GM18951 (cell line): ENCODE data around the gene DOCK11.

Experiments
- POLR2A ChIP-seq: IDR thresholded peaks from 4 replicates; pipeline ENCODE4 v1.6.1; 2011; ENCODE audit warnings: mild to moderate bottlenecking; ENCODE audit not compliant: insufficient read length, insufficient read depth; ENCODE audit errors: extremely low read depth
- in situ Hi-C: fragments of 300-500 bp; cut with MboI; formaldehyde crosslinking; loops from one replicate; pipeline ENCODE4 v1.12.0; 2022; ENCODE audit warnings: low sequenced_read_pairs, mixed read lengths, inconsistent platforms; ENCODE audit not compliant: unreplicated experiment

Gene DOCK11

DNA sequence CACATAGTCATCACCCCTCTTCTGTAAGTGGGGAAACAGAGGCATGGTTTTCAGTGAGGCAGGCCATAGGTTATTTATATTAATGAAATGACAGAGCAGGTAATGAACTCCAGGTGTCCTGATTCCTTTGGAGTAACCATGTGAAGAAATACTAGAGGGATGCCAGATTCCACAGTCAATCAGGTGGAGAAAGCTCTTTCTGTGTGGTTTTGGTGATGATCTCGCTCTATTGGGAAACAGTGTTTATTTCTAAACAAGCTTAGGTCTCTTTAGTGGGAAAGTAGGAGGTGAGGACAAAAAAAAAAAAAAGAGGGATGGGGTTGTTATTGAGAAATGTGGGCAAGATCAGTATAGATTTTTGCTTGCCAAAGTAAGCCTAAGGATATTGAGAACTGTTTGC, 12.2 kb downstream of the DOCK11 start:
- in situ Hi-C loops = no loop called here
- no peak for TF ChIP-seq POLR2A

DNA sequence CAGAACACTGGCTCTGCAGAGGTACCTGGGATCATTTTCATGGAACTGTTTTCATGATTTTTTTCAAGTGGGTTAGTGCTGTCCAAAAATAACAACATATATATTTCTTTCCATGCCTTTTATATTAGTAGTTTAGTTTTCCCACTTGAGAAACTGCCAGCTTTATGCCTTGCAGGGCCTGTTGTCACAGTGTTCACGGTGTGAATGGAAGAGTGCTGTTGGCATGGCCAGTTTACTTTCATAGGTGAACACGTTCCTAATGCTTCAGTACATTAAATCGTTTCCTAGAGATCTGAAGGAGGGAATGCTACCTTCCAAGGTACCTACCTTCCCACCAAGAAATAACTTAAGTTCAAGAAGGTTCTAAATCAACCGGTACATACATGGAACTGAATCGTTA, 12.6 kb downstream of the DOCK11 start:
- no peak for TF ChIP-seq POLR2A
- in situ Hi-C loops = no loop called here

DNA sequence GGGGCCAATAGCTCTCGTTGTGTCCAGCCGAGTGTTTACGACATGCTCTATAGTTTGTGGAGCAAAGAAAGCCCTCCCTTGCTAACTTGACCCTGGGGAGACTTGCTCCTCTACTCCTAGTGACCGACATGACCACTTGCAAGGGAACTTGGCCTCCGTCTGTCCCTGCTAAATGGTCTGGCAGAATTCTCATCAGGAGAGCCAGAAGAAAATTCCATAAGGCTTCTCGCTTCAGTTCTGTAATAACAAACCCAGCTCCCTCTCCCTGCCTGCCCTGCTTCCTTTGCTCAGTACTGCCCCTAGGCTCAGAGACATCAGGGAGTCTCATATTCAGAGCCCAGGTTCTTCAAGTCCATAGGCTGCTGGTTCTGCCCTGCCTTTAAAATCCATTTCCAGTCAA, 13.0 kb downstream of the DOCK11 start:
- no peak for TF ChIP-seq POLR2A
- in situ Hi-C loops = no loop called here

DNA sequence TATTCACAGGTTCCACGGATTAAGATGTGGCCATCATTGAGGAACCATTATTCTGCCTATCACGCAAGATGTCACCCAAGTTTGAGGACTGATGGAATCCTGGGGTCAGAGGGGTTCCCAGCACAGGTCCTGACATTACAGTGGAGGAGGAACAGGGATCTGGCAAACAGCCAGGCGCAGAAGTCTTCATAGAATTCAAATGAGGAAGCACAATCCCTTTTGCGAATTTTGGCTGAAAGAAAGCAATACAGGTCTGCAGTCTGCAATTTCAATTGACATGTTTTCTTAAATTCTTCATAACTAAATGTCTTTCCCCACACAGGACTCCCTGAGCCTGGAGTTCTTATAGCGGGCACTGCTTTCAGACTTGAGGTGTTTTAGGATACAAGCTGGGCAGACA, 14.5 kb downstream of the DOCK11 start:
- TF ChIP-seq POLR2A = no peak
- in situ Hi-C loops = no loop called here

DNA sequence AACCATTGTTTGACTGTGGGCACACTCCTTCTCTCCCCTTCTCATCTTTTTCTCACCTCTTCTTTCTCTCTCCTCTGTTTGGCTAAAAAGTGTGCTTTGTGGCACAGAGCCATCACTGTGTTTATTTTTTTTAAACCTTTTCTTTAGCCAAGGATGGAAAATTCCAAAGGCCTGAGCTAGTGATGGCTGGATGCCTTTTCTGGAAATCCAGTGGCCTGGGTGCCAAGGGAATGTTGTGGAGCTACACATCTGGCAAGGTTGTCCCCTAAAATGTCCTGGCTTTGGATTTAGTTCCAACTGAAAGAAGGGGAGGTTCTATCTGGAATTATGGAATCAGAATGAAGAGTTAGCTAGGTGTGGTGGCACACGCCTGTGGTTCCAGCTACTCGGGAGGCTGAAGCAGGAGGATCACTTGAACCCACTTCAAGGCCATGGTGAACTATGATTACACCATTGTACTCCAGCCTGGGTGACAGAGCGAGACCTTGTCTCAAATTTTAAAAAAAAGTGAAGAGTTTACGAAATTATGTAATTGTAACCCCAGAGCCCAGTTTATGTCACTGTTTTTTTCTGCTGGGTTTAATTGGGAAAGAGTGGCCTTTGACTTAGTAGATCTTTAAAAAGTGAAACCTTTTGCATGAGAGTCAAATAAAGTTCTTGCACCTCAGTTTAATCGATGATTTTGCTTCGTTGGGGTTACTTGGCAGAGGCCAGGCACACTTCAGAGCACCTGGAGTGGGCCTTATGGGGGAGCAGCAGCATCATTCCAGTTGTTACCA, 17.7 kb downstream of the DOCK11 start:
- in situ Hi-C loops = no loop called here
- TF ChIP-seq POLR2A = no peak

DNA sequence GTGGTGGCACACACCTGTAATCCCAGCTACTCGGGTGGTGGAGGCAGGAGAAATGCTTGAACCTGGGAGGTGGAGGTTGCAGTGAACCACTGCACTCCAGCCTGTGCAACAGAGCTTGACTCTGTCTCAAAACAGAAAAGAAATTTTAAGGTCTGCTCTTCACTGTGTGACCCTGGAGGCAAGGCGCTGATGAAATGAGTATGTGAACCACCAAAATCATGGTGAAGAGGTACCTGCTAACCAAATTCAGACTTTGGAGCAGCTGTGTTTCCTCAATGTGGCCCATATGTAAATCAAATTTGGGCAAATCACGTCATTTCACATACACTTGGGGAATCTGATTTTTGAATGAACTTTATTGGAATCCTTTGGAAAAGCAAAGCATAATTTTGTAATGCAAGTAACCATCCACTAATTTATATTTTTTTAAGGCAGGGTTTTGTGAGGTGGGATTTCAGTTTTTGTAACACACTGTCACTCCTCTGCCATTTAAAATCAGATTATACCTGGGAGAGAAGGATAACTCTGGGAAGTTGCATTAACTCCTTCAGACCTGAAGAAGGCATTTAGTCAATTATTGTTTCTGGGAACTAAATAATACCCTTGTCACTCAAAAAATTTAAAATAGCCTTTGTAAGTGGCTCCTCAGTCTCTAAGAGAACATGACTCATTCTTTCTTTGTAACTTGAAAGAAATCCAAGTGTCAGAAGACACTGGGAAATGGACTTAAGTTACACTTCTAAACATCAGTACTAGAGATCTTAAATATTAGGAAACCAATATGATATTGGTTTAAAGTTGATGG, 24.0 kb downstream of the DOCK11 start:
- in situ Hi-C loops = no loop called here
- TF ChIP-seq POLR2A = no peak

DNA sequence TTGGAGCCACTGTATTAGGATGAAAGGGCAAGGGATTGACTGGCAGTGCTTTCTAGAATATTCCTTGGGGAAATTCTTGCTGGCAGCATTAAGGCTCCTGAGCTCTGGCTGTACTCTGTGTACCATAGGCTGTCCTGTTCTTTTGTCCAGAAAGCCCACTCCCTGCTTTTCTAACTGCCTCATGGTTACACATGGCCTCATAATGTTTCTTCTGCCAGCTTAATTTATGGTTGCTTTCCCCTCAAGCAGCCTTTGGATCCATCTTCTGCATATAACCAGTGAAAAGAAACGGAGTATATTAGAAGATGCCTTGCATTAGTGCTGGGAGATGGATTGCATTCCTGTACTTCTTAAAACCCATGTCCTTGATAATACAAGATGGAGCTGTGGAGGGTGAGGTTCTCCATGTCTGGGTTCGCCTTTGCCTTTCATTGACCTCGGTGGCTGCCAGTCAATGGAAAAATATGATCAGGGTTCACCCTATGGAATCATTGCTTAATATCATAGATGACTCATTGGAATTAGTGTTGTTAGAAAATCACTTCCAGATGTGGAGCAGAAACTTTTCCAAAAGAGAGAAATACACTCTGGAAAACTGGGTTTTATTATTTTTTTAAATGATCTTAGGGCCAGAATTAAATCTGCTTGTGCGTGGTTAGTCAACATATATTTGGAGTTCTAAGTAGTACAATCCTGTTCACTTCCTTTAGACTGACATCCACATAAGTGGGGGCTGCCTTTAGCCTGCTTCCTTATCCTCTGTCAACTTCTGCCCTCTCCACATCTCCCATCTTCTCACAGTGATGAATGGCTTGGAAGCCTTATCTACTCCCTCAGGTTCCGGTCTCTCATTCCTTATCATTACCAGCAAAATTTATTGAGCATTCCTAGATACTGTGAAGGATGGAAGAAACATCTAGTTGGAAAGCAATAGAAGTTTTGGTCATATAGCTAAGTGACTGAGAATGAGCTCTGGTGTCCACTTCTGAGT, 24.9 kb downstream of the DOCK11 start:
- in situ Hi-C loops = no loop called here
- no peak for TF ChIP-seq POLR2A

DNA sequence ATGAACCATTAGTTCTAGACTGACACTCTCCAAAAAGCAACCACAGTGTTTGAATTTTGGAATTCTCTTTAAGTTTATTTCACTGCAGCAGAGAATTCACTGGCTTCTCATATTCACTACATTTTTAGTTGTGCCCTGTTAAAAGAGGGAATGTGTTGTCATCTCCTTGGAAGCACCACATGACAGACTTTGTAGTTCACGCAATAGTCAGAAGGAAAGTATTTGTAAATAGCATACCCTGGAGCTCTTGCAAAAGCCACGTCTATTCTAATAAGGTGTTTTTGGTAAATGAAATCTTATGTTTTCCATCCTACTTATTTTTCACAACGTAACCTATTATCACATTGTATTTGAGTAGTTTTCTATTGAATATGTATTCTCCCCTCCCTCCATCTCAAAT, 25.8 kb downstream of the DOCK11 start:
- in situ Hi-C loops = no loop called here
- TF ChIP-seq POLR2A = no peak

DNA sequence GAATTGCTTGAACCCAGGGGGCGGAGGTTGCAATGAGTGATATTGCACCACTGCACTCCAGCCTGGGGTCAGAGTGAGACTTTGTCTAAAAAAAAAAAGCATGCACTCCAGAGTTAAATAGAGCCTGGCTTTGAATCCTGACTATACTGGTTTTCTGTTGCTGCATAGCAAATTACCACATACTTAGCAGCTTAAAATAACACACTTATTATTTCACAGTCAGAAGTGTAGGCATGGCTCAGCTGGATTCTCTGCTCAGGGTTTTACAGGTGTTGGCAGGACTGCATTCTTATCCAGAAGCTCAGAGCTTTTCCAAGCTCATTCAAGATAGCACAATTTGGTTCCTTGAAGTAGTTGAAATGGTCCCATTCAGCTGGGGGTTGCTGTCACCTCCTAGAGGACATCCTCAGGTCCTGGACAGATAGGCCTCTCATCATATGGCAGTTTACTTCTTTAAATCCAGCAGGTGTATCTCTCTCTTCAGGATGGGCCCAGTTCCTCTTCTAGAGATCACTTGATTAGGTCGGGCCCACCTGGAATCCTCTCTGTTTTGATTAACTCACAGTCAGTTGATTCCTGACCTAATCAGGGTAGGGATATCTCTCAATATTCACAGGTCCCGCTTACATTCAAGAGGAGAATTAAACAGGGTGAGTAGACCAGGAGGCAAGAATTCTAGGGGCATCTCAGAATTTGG, 26.8 kb downstream of the DOCK11 start:
- in situ Hi-C loops = no loop called here
- TF ChIP-seq POLR2A = no peak

DNA sequence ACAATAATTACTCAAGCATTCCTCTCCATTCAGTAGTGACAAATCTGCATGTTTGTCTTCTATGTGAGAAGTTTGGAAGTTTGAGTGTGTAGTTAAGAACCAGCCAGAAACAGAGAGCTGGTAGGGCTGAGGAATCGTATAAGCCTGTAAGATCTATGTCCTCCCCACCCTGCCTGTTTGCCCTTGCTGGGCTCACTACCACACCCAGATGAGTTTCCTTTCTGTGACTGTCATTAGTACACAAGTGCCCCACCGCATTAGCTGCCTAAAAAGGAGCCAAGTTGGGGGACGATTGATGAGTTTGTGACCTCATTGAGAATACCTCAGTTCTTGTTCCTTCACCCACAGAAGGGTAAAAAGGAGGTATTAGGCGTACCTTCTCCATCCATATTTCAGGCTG, 28.3 kb downstream of the DOCK11 start:
- TF ChIP-seq POLR2A = no peak
- in situ Hi-C loops = no loop called here

DNA sequence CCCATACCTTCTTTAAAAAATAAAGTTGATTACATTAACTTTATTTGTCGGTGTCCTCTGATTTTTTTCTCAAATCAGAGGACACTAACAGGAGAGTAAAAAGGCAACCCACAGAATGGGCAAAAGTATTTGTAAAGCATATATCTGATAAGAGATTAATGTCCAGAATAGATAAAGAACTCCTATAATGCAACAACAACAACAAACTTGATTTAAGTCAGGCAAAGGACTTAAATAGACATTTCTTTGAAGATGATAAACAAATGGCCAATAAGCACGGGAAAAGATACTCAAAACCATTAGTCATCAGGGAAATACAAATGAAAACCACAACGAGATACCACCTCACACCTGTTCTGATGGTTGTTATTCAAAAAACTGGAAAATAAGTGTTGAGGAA, 28.7 kb downstream of the DOCK11 start:
- TF ChIP-seq POLR2A = no peak
- in situ Hi-C loops = no loop called here

DNA sequence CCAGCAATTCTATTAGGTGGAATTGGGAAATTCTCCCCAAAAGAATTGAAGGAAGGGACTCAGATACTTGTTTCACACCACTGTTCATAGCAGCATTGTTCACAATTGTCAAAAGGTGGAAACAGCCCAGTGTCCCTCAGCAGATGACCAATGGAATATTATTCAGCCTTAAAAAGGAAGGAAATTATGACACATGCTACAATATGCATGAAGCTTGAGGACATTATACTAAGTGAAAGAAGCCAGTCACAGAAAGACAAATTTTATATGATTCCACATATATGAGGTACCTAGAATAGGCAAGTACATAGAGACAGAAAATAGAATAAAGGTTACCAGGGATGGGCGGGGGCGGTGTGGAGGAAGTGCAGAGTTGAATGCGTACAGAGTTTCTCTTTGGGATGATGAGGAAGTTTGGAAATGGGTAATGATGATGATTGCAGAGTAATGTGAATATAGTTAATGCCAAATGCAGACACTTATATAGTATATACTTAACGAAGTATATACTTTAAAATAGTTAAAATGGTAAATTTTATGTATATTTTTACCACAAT, 29.6 kb downstream of the DOCK11 start:
- TF ChIP-seq POLR2A = no peak
- in situ Hi-C loops = no loop called here
